ENCODE measurements around the gene AMPD3.

Gene AMPD3

DNA sequence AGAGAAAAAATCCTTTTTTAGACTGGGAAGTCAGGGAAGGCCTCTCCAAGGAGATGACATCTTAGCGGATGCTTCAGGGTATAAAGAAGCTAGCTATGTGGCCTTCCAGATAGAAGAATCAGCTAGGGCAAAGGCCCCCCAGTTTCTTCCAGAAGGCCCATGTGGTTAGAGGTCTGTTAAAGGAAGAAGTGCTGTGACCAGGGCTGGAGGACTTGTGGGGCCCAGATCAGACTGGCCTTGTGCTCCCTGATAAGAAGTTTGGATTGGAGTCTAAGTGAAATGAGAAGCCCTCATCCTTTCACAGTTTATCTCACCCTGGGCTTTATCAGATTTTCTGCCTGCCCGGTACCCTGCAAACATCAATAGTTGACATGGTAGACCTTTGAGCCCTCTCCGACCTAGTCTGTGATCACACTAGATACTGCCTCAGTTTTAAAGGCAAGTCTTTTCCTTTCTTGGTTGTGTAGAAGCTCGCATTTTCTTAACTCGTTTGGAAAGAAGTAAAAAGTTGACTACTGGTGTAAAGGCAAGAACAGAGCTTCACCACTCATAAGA, 7.8 kb downstream of the AMPD3 start:
- no peak for DNase-seq

DNA sequence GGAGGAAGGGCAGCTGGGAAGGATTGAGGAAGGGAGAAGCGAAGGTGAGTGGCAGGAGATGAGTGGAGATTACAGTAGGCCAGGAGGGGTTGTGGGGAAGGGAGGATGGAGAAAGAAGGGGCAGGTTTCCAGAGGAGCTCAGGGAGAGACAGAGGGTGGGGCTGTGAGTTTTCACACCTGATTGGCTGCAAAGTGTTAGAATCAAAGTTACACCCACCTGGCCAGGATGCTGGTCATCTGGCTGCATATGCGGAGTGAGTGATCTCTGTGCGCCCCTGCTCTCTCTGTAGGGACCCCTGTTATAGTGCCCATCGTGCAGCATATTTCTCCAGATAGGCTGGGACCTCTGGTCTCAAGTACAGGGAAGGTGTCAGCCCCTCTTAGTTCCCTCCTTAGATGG, 18.3 kb downstream of the AMPD3 start:
- DNase-seq: no peak

DNA sequence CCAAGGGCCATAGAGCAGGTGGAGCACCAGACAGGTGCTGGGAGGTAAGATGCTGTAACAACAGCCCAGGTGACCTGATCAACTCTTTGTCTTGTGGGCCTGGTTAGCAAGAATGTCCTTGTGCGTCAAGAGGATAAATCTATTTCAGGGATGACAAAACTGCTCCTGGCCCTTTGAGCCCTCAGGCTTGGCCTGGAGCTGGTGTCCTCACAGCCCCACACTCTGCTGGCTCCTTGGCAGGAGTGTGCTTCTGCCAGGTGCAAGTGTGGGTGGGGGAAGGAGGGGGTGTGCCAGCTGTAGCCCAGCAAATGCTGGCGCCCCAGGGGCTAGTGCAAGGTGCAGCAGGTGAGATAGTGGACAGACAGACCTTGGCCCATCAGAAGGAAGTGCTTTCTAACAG, 19.5 kb downstream of the AMPD3 start:
- DNase-seq: no peak

GRCh38 chr11:10476342-10476741, 21.3 kb downstream of the AMPD3 start:
- no peak for DNase-seq

- no peak for DNase-seq
Observed at GRCh38 chr11:10476927-10477689, 22.0 kb downstream of the AMPD3 start.

DNA sequence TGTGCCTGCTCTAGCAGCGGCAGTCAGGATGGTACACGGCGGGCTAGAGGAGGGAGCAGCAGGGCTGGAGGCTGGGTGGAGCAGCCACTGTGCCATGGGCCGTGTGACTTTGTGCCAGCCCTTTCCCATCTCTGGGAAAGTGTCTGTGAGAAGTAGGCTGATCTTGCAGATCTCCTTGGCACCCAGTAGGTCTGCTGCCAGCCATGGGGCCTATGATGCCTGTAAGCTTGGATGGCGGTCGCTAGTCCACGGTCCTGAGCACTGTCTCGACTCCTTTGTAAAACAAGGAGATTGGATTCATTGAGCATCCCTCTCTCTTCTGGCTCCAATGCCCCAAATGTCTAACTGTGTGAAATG, 22.6 kb downstream of the AMPD3 start:
- DNase-seq: no peak

- DNase-seq: no peak
Observed at GRCh38 chr11:10478066-10478465, 23.0 kb downstream of the AMPD3 start.

DNA sequence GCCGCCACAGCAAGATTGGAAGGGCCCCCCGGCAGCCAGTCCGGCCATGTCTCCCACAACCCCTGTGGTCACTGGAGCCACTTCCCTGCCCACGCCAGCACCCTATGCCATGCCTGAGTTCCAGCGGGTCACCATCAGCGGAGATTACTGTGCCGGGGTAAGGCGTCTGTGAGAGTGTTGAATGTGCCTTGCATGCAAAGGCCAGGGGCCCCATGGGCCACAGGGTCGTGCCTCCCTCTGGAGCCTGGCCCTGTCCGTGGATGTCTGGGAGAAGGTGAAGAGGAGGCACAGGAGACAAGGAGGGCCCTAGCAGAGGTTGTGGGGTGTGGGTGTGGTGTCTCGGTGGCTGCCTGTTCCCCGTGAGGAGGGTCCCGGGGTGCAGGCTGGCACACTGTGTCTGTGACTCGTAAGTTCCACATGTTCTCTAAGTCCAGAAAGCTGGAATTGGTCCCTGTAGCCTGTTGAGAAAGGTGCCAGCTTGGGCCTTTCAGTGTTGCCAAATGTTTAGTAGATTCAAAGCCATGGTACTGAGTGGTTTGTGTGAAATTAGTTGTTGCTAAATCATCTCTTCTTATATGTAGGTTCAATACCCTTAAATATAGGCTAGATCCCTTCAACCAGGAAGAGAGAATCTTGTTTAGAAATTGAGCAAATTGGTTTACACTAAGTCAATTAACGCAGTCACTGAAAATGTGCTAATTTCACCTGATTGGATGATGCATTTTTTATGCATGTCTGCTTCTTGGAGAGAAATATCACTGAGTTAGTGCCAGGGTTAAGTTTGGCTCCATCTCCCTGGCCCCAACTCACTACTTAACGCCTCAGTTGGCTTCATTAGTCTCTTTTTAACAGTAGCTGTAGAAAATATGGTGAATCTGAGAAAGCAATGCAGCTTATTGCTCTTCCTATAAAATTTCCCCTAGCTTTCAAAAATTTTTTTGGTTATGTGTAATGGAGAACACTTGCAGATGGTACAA, 23.8 kb downstream of the AMPD3 start:
- no peak for DNase-seq

- no peak for DNase-seq
Observed at GRCh38 chr11:10480026-10480425, 25.0 kb downstream of the AMPD3 start.

DNA sequence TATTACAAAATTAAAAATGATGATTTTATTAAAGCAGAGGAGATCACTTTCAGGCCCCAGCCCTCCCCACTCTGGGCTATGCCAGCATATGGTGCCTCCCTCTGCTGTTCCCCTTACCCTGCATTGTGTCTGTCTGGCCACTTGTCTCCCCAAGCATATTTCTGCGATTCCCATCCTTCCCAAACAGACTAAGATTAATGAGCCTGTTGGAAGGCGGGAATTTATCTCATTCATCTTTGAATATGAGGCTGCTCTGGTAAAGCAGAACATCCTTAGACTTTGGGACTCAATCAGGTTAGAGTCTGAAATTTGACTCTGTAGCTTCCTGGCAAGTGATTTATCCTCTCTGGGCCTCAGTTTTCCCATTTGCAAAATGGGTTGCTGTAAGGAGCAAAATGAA, 25.7 kb downstream of the AMPD3 start:
- no peak for DNase-seq

DNA sequence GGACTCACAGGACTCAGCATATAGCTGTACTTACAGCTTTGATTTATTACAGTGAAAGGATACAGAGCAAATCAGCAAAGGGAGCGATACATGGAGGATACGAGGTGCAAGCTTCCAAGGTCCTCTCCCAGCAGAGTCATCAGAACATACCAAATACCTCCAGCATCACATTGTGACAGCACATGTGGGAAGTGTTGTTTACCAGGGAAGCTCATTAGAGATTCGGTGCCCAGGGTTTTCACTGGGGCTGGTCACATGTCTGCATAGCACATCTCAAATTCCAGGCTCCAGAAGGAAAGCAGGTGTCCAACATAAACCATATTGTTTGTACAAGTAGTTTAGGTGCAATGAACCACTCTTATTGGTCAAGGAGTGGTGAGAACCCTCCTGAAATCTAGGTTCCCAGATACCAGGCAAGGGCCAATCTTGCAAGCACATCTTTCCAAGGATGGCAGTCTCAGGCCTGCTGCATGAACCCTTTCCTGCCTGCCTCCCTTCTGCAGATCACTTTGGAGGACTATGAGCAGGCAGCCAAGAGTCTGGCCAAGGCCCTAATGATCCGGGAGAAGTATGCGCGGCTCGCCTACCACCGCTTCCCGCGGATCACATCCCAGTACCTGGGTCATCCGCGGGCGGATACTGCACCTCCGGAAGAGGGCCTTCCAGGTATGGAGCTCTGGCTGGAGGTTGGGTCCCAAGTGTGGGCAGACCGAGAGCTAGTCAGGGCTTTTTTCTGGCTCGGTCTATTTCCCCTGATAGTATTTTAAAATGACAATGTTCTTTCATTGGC, 26.7 kb downstream of the AMPD3 start:
- DNase-seq: no peak

- DNase-seq: no peak
Observed at GRCh38 chr11:10483174-10483573, 28.1 kb downstream of the AMPD3 start.

- no peak for DNase-seq
Observed at GRCh38 chr11:10483584-10483983, 28.5 kb downstream of the AMPD3 start.

DNA sequence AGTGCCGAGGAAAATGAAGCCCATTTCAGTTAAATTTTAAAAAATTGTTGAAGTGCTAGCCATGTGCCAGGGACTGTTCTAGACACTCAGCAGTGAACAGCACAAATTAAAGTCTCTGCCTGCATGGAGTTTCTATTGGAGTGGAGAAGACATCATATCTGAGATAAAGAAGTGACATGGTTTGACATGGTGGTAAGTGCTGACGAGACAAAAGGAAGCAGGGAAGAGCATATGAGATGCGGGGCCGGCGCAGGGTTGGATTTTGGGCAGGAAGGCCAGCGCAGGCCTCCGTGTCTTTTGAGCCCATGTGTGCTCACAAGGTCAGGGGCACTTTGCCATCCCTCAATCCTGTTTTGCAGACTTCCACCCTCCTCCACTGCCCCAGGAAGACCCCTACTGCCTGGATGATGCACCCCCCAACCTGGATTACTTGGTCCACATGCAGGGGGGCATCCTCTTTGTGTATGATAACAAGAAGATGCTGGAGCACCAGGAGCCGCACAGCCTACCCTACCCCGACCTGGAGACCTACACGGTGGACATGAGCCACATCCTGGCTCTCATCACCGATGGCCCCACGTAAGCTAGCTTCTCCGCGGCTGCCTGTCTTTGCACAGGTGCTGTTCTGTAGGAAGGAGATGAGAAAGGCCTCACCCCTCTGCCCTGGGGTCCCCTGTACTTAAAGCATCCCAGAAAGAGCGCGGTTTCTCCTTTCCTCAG, 29.6 kb downstream of the AMPD3 start:
- no peak for DNase-seq

- DNase-seq: no peak
Observed at GRCh38 chr11:10485646-10486045, 30.6 kb downstream of the AMPD3 start.

GRCh38 chr11:10486161-10486840, 31.2 kb downstream of the AMPD3 start:
- DNase-seq: no peak

- no peak for DNase-seq
Observed at GRCh38 chr11:10487002-10487647, 32.1 kb downstream of the AMPD3 start.

- DNase-seq: no peak
Observed at GRCh38 chr11:10488121-10488933, 33.3 kb downstream of the AMPD3 start.

GRCh38 chr11:10488934-10489691, 34.0 kb downstream of the AMPD3 start:
- no peak for DNase-seq

GRCh38 chr11:10490032-10490397, 35.0 kb downstream of the AMPD3 start:
- no peak for DNase-seq

All from inflammatory macrophage treated with lipopolysaccharide for 1 hour (primary cell).